WERI-Rb-1 (cell line): ENCODE data around the gene TMEM158.

ENCODE experiments used
- DNase-seq: peaks from one replicate; pipeline ENCODE4 v3.0.0-alpha.2; 2020
- H3K27ac ChIP-seq: fragments of 250-450 bp; sonication (Bioruptor Pico); 2 replicates; pipeline ENCODE4 v1.5.1; 2020; ENCODE audit warnings: mild to moderate bottlenecking, moderate library complexity
- H3K27me3 ChIP-seq: fragments of 250-450 bp; sonication (Bioruptor Pico); 2 replicates; pipeline ENCODE4 v1.5.1; 2021; ENCODE audit warnings: mild to moderate bottlenecking, low read depth, moderate library complexity; ENCODE audit not compliant: insufficient read depth, severe bottlenecking
- H3K36me3 ChIP-seq: fragments of 250-450 bp; sonication (Bioruptor Pico); 2 replicates; pipeline ENCODE4 v1.5.1; 2020; ENCODE audit warnings: mild to moderate bottlenecking, moderate library complexity
- H3K4me3 ChIP-seq: 2 replicates; pipeline ENCODE4 v1.5.1; 2011; ENCODE audit warnings: low read depth, mild to moderate bottlenecking, control low read depth, low read length
- H3K9me3 ChIP-seq: fragments of 250-450 bp; sonication (Bioruptor Pico); 2 replicates; pipeline ENCODE4 v1.5.1; 2021; ENCODE audit warnings: mild to moderate bottlenecking, moderate library complexity; ENCODE audit not compliant: severe bottlenecking
- TF ChIP-seq, protein P1 (sequence below): IDR thresholded peaks from 2 replicates; pipeline ENCODE4 v1.5.1; 2011; ENCODE audit warnings: low read depth, mild to moderate bottlenecking, control low read depth, inconsistent platforms, low read length

TMEM158 gene

DNA sequence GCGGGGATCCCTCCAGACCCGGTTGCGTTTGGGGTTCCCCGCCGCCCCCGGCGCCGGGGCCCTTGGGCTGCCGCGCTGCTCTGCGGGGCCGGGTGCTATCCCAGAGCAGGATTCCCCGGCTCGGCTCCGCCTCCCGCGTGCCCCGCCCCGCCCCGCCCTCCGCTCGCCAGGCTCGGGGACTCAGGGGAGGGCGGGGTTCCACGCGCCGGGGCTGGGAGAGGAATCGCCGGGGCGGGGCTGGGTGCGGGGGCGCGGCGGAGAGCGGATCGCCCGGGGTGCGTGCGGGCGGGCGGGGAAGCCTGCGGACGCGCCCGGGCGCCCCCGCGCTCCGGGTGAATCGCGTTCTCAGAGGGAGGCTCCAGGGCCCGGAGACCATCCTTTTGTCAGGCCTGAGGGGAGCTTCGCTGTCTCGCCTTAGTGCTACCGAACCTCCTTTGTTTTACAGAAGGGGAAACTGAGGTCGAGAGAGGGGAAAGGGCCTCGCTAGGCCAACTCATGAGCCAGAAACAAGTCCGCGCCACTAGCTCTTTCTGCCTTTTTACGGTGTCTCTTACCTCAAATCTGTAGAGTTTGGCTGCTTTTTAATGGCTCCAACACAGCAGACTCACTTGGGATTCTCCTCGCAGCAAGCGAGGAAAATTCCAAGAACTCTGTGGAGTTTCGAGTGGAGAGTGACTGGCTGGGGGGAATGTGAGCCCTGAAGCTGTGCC is at the start of gene TMEM158:
TMEM158 (minus strand) TSS at position 82 of the 710 bp plus-strand sequence. CDS start 260 bp downstream, outside the sequence.
- H3K36me3 ChIP-seq, result no peaks in the 10 kb centered on the region
- no peak within 1 kb of the TSS for H3K27ac ChIP-seq
- peak; percentile 85 for DNase-seq
- H3K27me3 ChIP-seq, result peaks cover 11% of the 10 kb centered on the region
- H3K9me3 ChIP-seq, result no peaks in the 10 kb centered on the region
- H3K4me3 ChIP-seq, result peak within 1 kb of the TSS; percentile 46
- TF ChIP-seq, protein P1, sequence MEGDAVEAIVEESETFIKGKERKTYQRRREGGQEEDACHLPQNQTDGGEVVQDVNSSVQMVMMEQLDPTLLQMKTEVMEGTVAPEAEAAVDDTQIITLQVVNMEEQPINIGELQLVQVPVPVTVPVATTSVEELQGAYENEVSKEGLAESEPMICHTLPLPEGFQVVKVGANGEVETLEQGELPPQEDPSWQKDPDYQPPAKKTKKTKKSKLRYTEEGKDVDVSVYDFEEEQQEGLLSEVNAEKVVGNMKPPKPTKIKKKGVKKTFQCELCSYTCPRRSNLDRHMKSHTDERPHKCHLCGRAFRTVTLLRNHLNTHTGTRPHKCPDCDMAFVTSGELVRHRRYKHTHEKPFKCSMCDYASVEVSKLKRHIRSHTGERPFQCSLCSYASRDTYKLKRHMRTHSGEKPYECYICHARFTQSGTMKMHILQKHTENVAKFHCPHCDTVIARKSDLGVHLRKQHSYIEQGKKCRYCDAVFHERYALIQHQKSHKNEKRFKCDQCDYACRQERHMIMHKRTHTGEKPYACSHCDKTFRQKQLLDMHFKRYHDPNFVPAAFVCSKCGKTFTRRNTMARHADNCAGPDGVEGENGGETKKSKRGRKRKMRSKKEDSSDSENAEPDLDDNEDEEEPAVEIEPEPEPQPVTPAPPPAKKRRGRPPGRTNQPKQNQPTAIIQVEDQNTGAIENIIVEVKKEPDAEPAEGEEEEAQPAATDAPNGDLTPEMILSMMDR, result no peak

DNA sequence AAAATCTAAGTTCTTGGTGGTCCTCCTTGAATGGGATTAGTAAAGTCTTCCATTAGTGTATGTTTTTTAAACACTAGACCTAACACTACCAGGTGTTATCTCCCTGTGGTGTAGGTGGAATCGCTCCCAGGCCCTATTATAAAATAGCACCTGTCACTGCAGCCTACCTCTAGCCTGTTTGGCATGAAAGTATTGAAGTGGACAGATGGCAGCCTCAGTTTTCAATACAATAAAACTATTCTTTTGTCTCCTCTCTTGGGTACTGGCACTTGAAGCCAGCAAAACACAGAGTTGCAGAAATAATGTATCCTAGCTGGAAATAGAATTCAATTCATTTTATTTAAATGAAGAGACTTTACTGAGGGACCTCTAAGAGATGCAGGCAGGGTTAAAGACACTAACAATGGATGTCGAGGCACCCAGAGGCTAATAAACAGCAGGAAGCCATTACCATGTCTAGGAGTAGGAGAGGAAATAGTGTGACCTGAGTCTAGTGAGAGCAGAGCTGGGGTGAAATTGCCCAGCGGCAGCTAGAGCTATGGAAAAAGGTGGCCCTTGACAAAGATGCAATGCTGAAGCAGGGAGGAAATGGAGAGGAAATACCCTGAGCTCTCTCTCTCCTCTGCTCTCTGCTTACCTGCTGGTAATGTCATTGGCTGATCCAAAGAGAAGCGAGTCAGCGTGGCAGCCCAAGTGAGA is 49.1 kb upstream of the TMEM158 start:
- TF ChIP-seq, protein P1, result no peak
- Histone ChIP-seq H3K4me3 (no peak overlapping the region), H3K9me3 (no peaks in the 10 kb centered on the region), H3K27me3 (no peaks in the 10 kb centered on the region), H3K27ac (no peak overlapping the region), H3K36me3 (no peaks in the 10 kb centered on the region)
- DNase-seq, result no peak

DNA sequence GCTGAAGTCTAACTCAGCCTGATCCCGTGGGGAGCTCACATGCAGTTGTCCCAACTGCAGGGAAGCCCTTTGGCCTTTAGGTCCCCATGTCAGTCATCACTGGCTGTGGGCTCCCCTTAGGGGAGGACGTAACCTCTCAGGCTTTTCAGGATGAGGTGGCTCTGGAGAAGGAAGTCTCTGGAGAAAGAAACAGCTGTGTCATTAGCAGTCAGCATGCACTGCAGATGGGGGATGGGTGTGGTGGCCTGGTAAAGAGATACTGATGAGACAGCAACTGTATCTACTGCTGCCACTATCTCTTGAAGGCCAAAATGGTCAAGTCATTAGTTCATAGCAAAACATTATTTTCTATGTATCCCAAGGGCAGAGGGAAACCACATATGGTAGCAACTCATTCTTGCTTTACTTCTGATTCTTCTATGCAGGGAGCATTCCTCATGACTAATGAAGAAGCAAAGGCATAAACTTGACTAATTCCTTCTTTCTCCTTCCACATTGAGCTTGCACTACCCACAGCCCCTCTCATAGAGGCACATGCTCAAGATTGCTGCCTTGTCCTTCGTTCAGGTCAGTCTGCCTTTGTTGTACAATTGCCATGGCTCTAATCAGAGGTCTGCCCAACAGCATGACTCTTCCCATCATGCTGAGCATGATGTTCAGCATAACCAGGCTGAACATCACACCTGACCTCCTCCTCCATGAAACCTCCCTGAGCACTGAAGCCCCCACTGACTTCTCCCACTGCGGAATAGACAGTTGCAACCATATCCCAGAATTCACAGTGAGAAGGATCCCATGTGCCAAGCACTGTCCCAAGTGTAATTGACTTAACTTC is 47.8 kb upstream of the TMEM158 start:
- TF ChIP-seq, protein P1, result no peak
- Histone ChIP-seq H3K36me3 (no peaks in the 10 kb centered on the region), H3K9me3 (no peaks in the 10 kb centered on the region), H3K27ac (no peak overlapping the region), H3K4me3 (no peak overlapping the region), H3K27me3 (no peaks in the 10 kb centered on the region)
- DNase-seq, result no peak

DNA sequence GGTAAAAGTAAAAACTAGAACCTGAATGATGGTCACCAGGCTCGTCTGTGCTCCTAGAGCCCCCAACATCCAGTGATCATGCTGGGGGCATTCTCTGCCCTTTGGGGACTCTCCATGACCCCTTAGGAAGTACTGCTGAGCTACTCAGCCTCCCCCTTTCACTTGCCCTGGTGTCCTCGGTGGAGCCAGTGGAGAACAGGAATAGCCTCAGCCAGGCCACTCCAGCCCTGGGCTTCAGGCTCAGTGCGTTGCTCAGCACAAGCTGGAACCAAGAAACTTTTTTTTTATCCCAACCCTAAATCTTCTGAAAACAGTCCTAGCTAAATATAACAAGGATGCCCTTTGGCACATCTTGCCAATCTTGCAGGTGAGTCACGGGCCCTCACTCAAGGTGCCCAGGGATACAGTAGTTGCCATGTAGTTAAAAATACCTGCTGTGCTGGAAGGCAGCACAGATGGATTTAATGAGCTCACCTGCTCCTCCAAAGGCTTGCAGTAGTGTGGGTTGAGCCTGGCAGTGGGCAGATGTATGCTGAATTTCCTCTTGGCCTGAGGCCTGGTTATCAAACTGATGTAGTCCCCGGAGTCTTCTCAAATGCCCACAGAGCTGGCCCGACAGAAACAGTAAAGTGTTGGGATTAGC is 46.9 kb upstream of the TMEM158 start:
- no peaks in the 10 kb centered on the region for H3K27me3 ChIP-seq
- TF ChIP-seq, protein P1, result no peak
- no peak overlapping the region for H3K4me3 ChIP-seq
- H3K27ac ChIP-seq, result no peak overlapping the region
- DNase-seq, result no peak
- no peaks in the 10 kb centered on the region for H3K36me3 ChIP-seq
- no peaks in the 10 kb centered on the region for H3K9me3 ChIP-seq

DNA sequence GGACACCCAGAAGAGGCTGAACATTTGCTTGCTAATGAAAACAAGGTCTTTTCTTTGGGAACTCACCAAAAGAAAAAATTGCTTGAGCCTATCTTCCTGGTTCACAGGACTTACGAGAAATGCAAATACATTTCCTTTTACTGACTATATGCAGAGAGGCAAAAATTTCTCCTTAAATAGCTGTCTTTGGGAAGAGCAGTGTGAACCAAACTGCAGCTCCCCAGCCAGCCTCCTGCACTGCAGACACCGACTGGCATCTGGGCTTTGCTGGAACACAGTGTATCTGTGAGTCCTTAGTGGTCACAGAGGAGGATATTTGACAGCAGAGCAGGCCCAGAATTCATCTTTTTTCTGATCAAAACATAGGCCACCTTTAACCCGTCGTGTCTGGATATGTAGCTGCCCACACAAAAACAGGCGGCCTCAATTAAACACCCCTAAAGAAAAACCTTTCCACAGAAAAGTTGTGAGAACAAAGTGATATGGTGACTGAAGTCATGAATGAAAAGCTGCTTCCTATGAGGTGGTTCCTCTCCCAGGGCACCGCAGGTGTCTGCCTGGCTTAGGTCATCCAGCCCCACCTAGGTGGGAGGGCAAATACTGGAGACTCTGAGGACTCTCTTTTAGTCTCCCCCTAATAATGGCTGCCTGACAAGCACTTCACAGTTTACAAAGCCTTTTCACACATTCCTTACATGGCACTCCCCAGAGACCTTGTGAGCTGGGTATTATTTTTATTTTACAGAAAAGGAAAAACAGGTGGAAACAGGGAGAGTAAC is 46.1 kb upstream of the TMEM158 start:
- no peak for DNase-seq
- H3K27me3 ChIP-seq, result no peaks in the 10 kb centered on the region

More for the DNA sequence above, 46.1 kb upstream of the TMEM158 start:
- Histone ChIP-seq H3K36me3 (no peaks in the 10 kb centered on the region), H3K27ac (no peak overlapping the region), H3K4me3 (no peak overlapping the region), H3K9me3 (no peaks in the 10 kb centered on the region)
- TF ChIP-seq, protein P1, result no peak
